HepG2 (cell line): Measurements from ENCODE around the gene STXBP2. TPM values are rescaled to one million over a fixed set of nuclear protein-coding genes. Genes with fewer than 3 reads are reported as not detected.

Experiments used
- ATAC-seq: fragments of 200-7000 bp; cut with Tn5 transposase; 3 replicates; pipeline ENCODE4 v1.9.1; 2020; ENCODE audit warnings: mild to moderate bottlenecking, moderate library complexity
- BruUV-seq: library from RNA; stranded (reverse); fragments of 400-500 nt; replicated peaks from 2 replicates; lab custom pipeline; 2021; lab: Mats Ljungman, UMichigan
- CTCF ChIA-PET: fragments of 300-600 bp; formaldehyde crosslinking; extraction: SDS; loops from one replicate; lab custom pipeline; 2021; ENCODE audit warnings: low total read pairs, inconsistent platforms, low intra/inter-chr PET ratio; lab: Yijun Ruan, JAX
- POLR2A ChIA-PET: fragments of 350-600 bp; sonication (Branson Sonifier 250); formaldehyde crosslinking; loops from one replicate; lab custom pipeline; 2020; ENCODE audit warnings: antibody characterized with exemption, inconsistent platforms; lab: Yijun Ruan, JAX
- DNase-seq: peaks from one replicate; pipeline ENCODE4 v3.0.0-alpha.2; 2015; ENCODE audit warnings: low spot score
- FAIRE-seq: peaks from 3 replicates; lab custom pipeline; 2011; peaks lifted over from hg19 to GRCh38; lab: Jason Lieb, UNC
- H2AFZ ChIP-seq: one replicate; pipeline ENCODE4 v1.6.1; 2011; ENCODE audit warnings: low read length, inconsistent platforms
- H3K27ac ChIP-seq: fragments of 300-600 bp; 3 replicates; pipeline ENCODE4 v1.8.0; 2011; ENCODE audit warnings: mixed run types, mild to moderate bottlenecking, mixed read lengths, low read length, inconsistent platforms; ENCODE audit not compliant: insufficient read depth; ENCODE audit errors: extremely low read length
- H3K27me3 ChIP-seq, 2 experiments: fragments of 200-600 bp in 1 of 2; 2 replicates in 1 of 2; 3 replicates in 1 of 2; pipeline versions ENCODE4 v1.6.0 to v1.8.0; 2011; ENCODE audit warnings: low read length in 2 of 2, mild to moderate bottlenecking in 2 of 2, moderate library complexity in 2 of 2, inconsistent platforms in 1 of 2; ENCODE audit not compliant: insufficient read depth in 2 of 2, control insufficient read depth in 1 of 2
- H3K36me3 ChIP-seq, 2 experiments: fragments of 200-600 bp in 1 of 2; replicated peaks in 1 of 2; 2 replicates in 1 of 2; 3 replicates in 1 of 2; pipeline versions ENCODE4 v1.5.1 to v1.8.0; 2011; ENCODE audit warnings: low read length in 2 of 2, inconsistent platforms in 1 of 2; ENCODE audit not compliant: insufficient read depth in 2 of 2, control insufficient read depth in 1 of 2
- H3K4me1 ChIP-seq: 2 replicates; pipeline ENCODE4 v1.5.1; 2012; ENCODE audit warnings: low read length, inconsistent platforms; ENCODE audit not compliant: insufficient read depth
- H3K4me2 ChIP-seq: 2 replicates; pipeline ENCODE4 v1.6.0; 2011; ENCODE audit warnings: low read depth, low read length, inconsistent platforms
- H3K4me3 ChIP-seq, 3 experiments: fragments of 200-600 bp in 1 of 3; sonication (generic), shearing (Covaris generic) in 1 of 3; replicated peaks in 1 of 3; 2 replicates each; pipeline ENCODE4 v1.5.1; 2011 to 2016; ENCODE audit warnings: low read length in 3 of 3, inconsistent platforms in 2 of 3, low read depth in 2 of 3, mild to moderate bottlenecking in 2 of 3, control low read depth in 1 of 3, mixed read lengths in 1 of 3; ENCODE audit not compliant: insufficient read depth in 1 of 3
- H3K79me2 ChIP-seq: one replicate; pipeline ENCODE4 v1.6.1; 2011; ENCODE audit warnings: low read length, inconsistent platforms; ENCODE audit not compliant: insufficient read depth
- H3K9ac ChIP-seq: 2 replicates; pipeline ENCODE4 v1.6.0; 2011; ENCODE audit warnings: mild to moderate bottlenecking, low read depth, low read length, inconsistent platforms; ENCODE audit not compliant: insufficient read depth
- H3K9me3 ChIP-seq: 2 replicates; pipeline ENCODE4 v1.5.1; 2012; ENCODE audit warnings: mild to moderate bottlenecking, low read length
- H4K20me1 ChIP-seq: 2 replicates; pipeline ENCODE4 v1.6.0; 2011; ENCODE audit warnings: inconsistent platforms, mild to moderate bottlenecking, low read length, moderate library complexity; ENCODE audit not compliant: insufficient read depth
- ARNT ChIP-seq: fragments of 450-650 bp; IDR thresholded peaks from 2 replicates; pipeline ENCODE4 v1.6.1; 2017
- CENPT ChIP-seq: sonication (generic); formaldehyde crosslinking; IDR thresholded peaks from 2 replicates; pipeline ENCODE4 v1.8.0; 2022; ENCODE audit warnings: low read depth, mild to moderate bottlenecking, moderate library complexity, missing genetic modification reagents
- CENPX ChIP-seq: sonication (generic); formaldehyde crosslinking; IDR thresholded peaks from 2 replicates; pipeline ENCODE4 v1.9.0; 2021; ENCODE audit warnings: mild to moderate bottlenecking, missing genetic modification reagents, moderate library complexity
- ETV5 ChIP-seq: IDR thresholded peaks from 2 replicates; pipeline ENCODE4 v1.6.1; 2018; ENCODE audit warnings: missing biosample characterization, missing genetic modification reagents, inconsistent platforms, borderline replicate concordance
- FOXA1 ChIP-seq, 2 experiments: fragments of 450-650 bp in 1 of 2; sonication (generic) in 1 of 2; formaldehyde crosslinking in 1 of 2; IDR thresholded peaks; 2 replicates each; pipeline versions ENCODE4 v1.4.0 to v1.6.1; 2016 to 2020; ENCODE audit warnings: missing genetic modification reagents in 1 of 2
- NFIB ChIP-seq: sonication (generic); formaldehyde crosslinking; IDR thresholded peaks from 2 replicates; pipeline ENCODE4 v1.9.0; 2021; ENCODE audit warnings: missing genetic modification reagents, mild to moderate bottlenecking, borderline replicate concordance
- POLR2A ChIP-seq, 2 experiments: IDR thresholded peaks; 2 replicates each; pipeline ENCODE4 v1.6.1; 2011; ENCODE audit warnings: low read depth in 2 of 2, low read length in 2 of 2, mild to moderate bottlenecking in 1 of 2, moderate library complexity in 1 of 2; ENCODE audit not compliant: insufficient read depth in 1 of 2
- PRMT3 ChIP-seq: sonication (generic); formaldehyde crosslinking; IDR thresholded peaks from 2 replicates; pipeline ENCODE4 v1.8.1; 2022; ENCODE audit warnings: low read depth, mild to moderate bottlenecking, moderate library complexity, missing genetic modification reagents, borderline replicate concordance
- TCF12 ChIP-seq, 2 experiments: fragments of 450-650 bp in 1 of 2; sonication (generic) in 1 of 2; formaldehyde crosslinking in 1 of 2; IDR thresholded peaks; 2 replicates each; pipeline versions ENCODE4 v1.6.1 to v1.8.0; 2017 to 2022; ENCODE audit warnings: antibody characterized with exemption in 1 of 2, mild to moderate bottlenecking in 1 of 2, missing genetic modification reagents in 1 of 2, moderate library complexity in 1 of 2
- ZBTB3 ChIP-seq: sonication (generic); formaldehyde crosslinking; IDR thresholded peaks from 2 replicates; pipeline ENCODE4 v1.4.0; 2020; ENCODE audit warnings: low read depth, mild to moderate bottlenecking, moderate library complexity, missing genetic modification reagents, borderline replicate concordance
- ZFP82 ChIP-seq: sonication (generic); formaldehyde crosslinking; IDR thresholded peaks from 2 replicates; pipeline ENCODE4 v1.5.1; 2020; ENCODE audit warnings: mild to moderate bottlenecking, missing genetic modification reagents, borderline replicate concordance
- ZNF589 ChIP-seq: sonication (generic); formaldehyde crosslinking; conservative IDR thresholded peaks from 2 replicates; pipeline ENCODE4 v1.8.0; 2022; ENCODE audit warnings: mild to moderate bottlenecking, moderate library complexity, missing genetic modification reagents
- WGBS: methylation state at CpG from one replicate; pipeline ENCODE4 v1.1.6; 2017; ENCODE audit warnings: low lambda C conversion rate; 5-methylcytosine and 5-hydroxymethylcytosine counted together
- in situ Hi-C: cut with HindIII; loops from 2 replicates; pipeline ENCODE4 v1.10.0; 2017; ENCODE audit warnings: low pct_unique_long_range_greater_than_20kb; ENCODE audit not compliant: extremely low pct_ligation_motif_present
- intact Hi-C: fragments of 100-400 bp; cut with micrococcal nuclease; formaldehyde crosslinking; loops from one replicate; pipeline ENCODE4 v1.10.0; 2022; ENCODE audit not compliant: unreplicated experiment
- polyA plus RNA-seq, 8 experiments: library from polyadenylated mRNA; depleted of rRNA in 3 of 8; stranded (reverse) in 7 of 8; unstranded in 1 of 8; fragments of >200 nt; fragmentation: Illumina TruSeq in 4 of 8; extraction: Trizol in 4 of 8; gene quantifications; 2 replicates each; pipeline versions ENCODE4 v1.2.1 to v1.2.3, GENCODE V29; 2011 to 2016; ENCODE audit warnings: low read depth in 4 of 8, missing spikeins in 1 of 8, mixed read lengths in 1 of 8; ENCODE audit not compliant: insufficient read depth in 1 of 8
- total RNA-seq, 5 experiments: library from RNA; depleted of rRNA; stranded (reverse); fragments of >200 nt; fragmentation: Illumina TruSeq; extraction: Trizol; gene quantifications; 2 replicates each; pipeline ENCODE4 v1.2.3, GENCODE V29; 2016; ENCODE audit warnings: low read depth in 1 of 5
- TF ChIP-seq, protein P1 (sequence below): fragments of 450-650 bp; IDR thresholded peaks from 2 replicates; pipeline ENCODE4 v1.6.1; 2016
- TF ChIP-seq, protein P2 (sequence below): IDR thresholded peaks from 2 replicates; pipeline ENCODE4 v1.6.1; 2016; ENCODE audit warnings: low read depth, missing genetic modification reagents, missing compliant biosample characterization
- TF ChIP-seq, protein P3 (sequence below): sonication (generic); formaldehyde crosslinking; IDR thresholded peaks from 2 replicates; pipeline ENCODE4 v1.5.0; 2020; ENCODE audit warnings: mild to moderate bottlenecking, missing genetic modification reagents

The STXBP2 gene
- total and polyA plus RNA-seq, 2 of the 13 experiments (the other 11 are each of a cell fraction or from before 2014, with no cell fraction given), result 22.8 to 40.1 TPM

DNA sequence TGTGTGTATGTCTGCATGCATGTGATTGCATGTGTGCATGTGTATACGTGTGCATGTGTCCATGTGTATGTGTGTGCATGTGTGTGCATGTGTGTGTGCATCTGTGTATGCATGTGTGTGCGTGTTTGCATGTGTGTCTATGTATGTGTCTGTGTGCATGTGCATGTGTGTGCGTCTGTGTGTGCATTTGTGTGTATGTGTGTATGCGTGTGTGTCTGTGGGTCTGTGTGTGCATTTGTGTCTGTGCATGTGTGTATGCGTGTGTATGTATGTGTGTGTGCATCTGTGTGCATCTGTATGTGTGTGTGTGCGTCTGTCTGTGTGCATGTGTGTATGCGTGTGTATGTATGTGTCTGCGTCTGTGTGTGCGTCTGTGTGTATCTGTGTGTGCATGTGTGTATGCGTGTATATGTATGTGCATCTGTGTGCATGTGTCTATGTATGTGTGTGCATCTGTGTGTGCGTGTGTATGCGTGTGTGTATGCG lies 3.0 kb downstream of the STXBP2 start:
- in situ Hi-C loops (no loop called here), intact Hi-C loops (no loop called here)
- Histone ChIP-seq H3K9me3 (no peaks in the 10 kb centered on the region), H3K4me2 (no peak overlapping the region), H3K9ac (no peak overlapping the region), H3K79me2 (peaks cover 7% of the 10 kb centered on the region), H3K27me3 (no peaks in the 10 kb centered on the region; a peak in 1 of 5 replicates), H3K4me3 (no peak overlapping the region), H2AFZ (no peak overlapping the region), H3K27ac (no peak overlapping the region), H4K20me1 (no peaks in the 10 kb centered on the region; the same call in 1 of the 2 replicates), H3K4me1 (peaks cover 23% of the 10 kb centered on the region), H3K36me3 (no peaks in the 10 kb centered on the region; a peak in 1 of 5 replicates)
- ATAC-seq (no peak), FAIRE-seq (peak; percentile 37), DNase-seq (no peak)
- CTCF ChIA-PET, result no interaction called here
- 95% methylated on average over 11 of the region's 13 CpGs for WGBS
- BruUV-seq, result no TSS peak
- POLR2A ChIA-PET, result no interaction called here
- TF ChIP-seq POLR2A (IDR thresholded peaks at IDR 0.05; ENCODE audit: insufficient read depth in 1 of 2, low read depth in 2 of 2, low read length in 2 of 2), result peak in 1 of 2 experiments; percentile 39; a peak in 1 of 4 replicates
- no peak for TF ChIP-seq ZFP82 (CRISPR knock-in tag)
- TF ChIP-seq, protein P1, sequence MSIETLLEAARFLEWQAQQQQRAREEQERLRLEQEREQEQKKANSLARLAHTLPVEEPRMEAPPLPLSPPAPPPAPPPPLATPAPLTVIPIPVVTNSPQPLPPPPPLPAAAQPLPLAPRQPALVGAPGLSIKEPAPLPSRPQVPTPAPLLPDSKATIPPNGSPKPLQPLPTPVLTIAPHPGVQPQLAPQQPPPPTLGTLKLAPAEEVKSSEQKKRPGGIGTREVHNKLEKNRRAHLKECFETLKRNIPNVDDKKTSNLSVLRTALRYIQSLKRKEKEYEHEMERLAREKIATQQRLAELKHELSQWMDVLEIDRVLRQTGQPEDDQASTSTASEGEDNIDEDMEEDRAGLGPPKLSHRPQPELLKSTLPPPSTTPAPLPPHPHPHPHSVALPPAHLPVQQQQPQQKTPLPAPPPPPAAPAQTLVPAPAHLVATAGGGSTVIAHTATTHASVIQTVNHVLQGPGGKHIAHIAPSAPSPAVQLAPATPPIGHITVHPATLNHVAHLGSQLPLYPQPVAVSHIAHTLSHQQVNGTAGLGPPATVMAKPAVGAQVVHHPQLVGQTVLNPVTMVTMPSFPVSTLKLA, result peak; percentile 97
- TF ChIP-seq ETV5 (CRISPR knock-in tag), result no peak
- peak; percentile 4; the same call in 1 of the 2 replicates for TF ChIP-seq FOXA1 (IDR thresholded peaks at IDR 0.05)
- no peak for TF ChIP-seq FOXA1 (CRISPR knock-in tag; IDR thresholded peaks at IDR 0.05)
- no peak for TF ChIP-seq CENPX (CRISPR knock-in tag)
- no peak for TF ChIP-seq NFIB
- no peak for TF ChIP-seq TCF12 (IDR thresholded peaks at IDR 0.05)
- no peak for TF ChIP-seq TCF12 (CRISPR knock-in tag; IDR thresholded peaks at IDR 0.05)
- TF ChIP-seq ZBTB3 (CRISPR knock-in tag), result no peak
- 0 out of 2 replicates have a peak, but pooled peaks have one; percentile 20 for TF ChIP-seq CENPT (CRISPR knock-in tag)
- TF ChIP-seq, protein P2, sequence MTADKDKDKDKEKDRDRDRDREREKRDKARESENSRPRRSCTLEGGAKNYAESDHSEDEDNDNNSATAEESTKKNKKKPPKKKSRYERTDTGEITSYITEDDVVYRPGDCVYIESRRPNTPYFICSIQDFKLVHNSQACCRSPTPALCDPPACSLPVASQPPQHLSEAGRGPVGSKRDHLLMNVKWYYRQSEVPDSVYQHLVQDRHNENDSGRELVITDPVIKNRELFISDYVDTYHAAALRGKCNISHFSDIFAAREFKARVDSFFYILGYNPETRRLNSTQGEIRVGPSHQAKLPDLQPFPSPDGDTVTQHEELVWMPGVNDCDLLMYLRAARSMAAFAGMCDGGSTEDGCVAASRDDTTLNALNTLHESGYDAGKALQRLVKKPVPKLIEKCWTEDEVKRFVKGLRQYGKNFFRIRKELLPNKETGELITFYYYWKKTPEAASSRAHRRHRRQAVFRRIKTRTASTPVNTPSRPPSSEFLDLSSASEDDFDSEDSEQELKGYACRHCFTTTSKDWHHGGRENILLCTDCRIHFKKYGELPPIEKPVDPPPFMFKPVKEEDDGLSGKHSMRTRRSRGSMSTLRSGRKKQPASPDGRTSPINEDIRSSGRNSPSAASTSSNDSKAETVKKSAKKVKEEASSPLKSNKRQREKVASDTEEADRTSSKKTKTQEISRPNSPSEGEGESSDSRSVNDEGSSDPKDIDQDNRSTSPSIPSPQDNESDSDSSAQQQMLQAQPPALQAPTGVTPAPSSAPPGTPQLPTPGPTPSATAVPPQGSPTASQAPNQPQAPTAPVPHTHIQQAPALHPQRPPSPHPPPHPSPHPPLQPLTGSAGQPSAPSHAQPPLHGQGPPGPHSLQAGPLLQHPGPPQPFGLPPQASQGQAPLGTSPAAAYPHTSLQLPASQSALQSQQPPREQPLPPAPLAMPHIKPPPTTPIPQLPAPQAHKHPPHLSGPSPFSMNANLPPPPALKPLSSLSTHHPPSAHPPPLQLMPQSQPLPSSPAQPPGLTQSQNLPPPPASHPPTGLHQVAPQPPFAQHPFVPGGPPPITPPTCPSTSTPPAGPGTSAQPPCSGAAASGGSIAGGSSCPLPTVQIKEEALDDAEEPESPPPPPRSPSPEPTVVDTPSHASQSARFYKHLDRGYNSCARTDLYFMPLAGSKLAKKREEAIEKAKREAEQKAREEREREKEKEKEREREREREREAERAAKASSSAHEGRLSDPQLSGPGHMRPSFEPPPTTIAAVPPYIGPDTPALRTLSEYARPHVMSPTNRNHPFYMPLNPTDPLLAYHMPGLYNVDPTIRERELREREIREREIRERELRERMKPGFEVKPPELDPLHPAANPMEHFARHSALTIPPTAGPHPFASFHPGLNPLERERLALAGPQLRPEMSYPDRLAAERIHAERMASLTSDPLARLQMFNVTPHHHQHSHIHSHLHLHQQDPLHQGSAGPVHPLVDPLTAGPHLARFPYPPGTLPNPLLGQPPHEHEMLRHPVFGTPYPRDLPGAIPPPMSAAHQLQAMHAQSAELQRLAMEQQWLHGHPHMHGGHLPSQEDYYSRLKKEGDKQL, result no peak
- TF ChIP-seq, protein P3, sequence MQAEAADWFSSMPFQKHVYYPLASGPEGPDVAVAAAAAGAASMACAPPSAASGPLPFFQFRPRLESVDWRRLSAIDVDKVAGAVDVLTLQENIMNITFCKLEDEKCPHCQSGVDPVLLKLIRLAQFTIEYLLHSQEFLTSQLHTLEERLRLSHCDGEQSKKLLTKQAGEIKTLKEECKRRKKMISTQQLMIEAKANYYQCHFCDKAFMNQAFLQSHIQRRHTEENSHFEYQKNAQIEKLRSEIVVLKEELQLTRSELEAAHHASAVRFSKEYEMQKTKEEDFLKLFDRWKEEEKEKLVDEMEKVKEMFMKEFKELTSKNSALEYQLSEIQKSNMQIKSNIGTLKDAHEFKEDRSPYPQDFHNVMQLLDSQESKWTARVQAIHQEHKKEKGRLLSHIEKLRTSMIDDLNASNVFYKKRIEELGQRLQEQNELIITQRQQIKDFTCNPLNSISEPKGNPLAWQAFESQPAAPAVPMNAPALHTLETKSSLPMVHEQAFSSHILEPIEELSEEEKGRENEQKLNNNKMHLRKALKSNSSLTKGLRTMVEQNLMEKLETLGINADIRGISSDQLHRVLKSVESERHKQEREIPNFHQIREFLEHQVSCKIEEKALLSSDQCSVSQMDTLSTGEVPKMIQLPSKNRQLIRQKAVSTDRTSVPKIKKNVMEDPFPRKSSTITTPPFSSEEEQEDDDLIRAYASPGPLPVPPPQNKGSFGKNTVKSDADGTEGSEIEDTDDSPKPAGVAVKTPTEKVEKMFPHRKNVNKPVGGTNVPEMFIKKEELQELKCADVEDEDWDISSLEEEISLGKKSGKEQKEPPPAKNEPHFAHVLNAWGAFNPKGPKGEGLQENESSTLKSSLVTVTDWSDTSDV (CRISPR knock-in tag), result no peak
- TF ChIP-seq ZNF589, result no peak
- TF ChIP-seq PRMT3 (CRISPR knock-in tag), result no peak
- TF ChIP-seq ARNT, result no peak
